ENCODE results near the gene EXOC1L.

GRCh38 chr4:55837903-55838302 lies 18.3 kb downstream of the EXOC1L start:
- TF ChIP-seq, protein P1, sequence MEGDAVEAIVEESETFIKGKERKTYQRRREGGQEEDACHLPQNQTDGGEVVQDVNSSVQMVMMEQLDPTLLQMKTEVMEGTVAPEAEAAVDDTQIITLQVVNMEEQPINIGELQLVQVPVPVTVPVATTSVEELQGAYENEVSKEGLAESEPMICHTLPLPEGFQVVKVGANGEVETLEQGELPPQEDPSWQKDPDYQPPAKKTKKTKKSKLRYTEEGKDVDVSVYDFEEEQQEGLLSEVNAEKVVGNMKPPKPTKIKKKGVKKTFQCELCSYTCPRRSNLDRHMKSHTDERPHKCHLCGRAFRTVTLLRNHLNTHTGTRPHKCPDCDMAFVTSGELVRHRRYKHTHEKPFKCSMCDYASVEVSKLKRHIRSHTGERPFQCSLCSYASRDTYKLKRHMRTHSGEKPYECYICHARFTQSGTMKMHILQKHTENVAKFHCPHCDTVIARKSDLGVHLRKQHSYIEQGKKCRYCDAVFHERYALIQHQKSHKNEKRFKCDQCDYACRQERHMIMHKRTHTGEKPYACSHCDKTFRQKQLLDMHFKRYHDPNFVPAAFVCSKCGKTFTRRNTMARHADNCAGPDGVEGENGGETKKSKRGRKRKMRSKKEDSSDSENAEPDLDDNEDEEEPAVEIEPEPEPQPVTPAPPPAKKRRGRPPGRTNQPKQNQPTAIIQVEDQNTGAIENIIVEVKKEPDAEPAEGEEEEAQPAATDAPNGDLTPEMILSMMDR (IDR thresholded peaks at IDR 0.05), result no peak
- TF ChIP-seq, protein P2, sequence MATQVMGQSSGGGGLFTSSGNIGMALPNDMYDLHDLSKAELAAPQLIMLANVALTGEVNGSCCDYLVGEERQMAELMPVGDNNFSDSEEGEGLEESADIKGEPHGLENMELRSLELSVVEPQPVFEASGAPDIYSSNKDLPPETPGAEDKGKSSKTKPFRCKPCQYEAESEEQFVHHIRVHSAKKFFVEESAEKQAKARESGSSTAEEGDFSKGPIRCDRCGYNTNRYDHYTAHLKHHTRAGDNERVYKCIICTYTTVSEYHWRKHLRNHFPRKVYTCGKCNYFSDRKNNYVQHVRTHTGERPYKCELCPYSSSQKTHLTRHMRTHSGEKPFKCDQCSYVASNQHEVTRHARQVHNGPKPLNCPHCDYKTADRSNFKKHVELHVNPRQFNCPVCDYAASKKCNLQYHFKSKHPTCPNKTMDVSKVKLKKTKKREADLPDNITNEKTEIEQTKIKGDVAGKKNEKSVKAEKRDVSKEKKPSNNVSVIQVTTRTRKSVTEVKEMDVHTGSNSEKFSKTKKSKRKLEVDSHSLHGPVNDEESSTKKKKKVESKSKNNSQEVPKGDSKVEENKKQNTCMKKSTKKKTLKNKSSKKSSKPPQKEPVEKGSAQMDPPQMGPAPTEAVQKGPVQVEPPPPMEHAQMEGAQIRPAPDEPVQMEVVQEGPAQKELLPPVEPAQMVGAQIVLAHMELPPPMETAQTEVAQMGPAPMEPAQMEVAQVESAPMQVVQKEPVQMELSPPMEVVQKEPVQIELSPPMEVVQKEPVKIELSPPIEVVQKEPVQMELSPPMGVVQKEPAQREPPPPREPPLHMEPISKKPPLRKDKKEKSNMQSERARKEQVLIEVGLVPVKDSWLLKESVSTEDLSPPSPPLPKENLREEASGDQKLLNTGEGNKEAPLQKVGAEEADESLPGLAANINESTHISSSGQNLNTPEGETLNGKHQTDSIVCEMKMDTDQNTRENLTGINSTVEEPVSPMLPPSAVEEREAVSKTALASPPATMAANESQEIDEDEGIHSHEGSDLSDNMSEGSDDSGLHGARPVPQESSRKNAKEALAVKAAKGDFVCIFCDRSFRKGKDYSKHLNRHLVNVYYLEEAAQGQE (IDR thresholded peaks at IDR 0.05; ENCODE audit: insufficient read depth in 1 of 2, low read depth in 2 of 2, low read length in 1 of 2), result no peak
- TF ChIP-seq TCF7L2 (IDR thresholded peaks at IDR 0.05; ENCODE audit: low read depth, low read length), result no peak
- no peak for TF ChIP-seq SIN3A (IDR thresholded peaks at IDR 0.05; ENCODE audit: borderline replicate concordance, insufficient read depth, low read depth, low read length)
- TF ChIP-seq POLR2AphosphoS5 (IDR thresholded peaks at IDR 0.05; ENCODE audit: low read depth, low read length), result no peak

All from Panc1 (cell line).